H4 (cell line): Measurements from ENCODE around the gene ARHGAP32. TPM values are rescaled to one million over a fixed set of nuclear protein-coding genes. Genes with fewer than 3 reads are reported as not detected.

Source experiments
- DNase-seq: peaks from one replicate; pipeline ENCODE4 v3.0.0-alpha.2; 2015; ENCODE audit warnings: low spot score
- total RNA-seq: library from RNA; depleted of rRNA; stranded (reverse); fragments of >200 nt; shearing (Covaris generic); gene quantifications from 2 replicates; pipeline ENCODE4 v1.2.3, GENCODE V29; 2014; rRNA removed

Gene ARHGAP32
- total RNA-seq = 4.8 and 5.1 TPM in 2 replicates

GRCh38 chr11:129192150-129192549, at the start of gene ARHGAP32:
Gene ARHGAP32, minus strand, starts transcription at chr11:129192325. Its CDS starts 127 bp downstream, at chr11:129192198.
- peak; percentile 43 for DNase-seq

- DNase-seq = no peak
Measured at GRCh38 chr11:129239207-129239606, 47.1 kb upstream of the ARHGAP32 start.

DNA sequence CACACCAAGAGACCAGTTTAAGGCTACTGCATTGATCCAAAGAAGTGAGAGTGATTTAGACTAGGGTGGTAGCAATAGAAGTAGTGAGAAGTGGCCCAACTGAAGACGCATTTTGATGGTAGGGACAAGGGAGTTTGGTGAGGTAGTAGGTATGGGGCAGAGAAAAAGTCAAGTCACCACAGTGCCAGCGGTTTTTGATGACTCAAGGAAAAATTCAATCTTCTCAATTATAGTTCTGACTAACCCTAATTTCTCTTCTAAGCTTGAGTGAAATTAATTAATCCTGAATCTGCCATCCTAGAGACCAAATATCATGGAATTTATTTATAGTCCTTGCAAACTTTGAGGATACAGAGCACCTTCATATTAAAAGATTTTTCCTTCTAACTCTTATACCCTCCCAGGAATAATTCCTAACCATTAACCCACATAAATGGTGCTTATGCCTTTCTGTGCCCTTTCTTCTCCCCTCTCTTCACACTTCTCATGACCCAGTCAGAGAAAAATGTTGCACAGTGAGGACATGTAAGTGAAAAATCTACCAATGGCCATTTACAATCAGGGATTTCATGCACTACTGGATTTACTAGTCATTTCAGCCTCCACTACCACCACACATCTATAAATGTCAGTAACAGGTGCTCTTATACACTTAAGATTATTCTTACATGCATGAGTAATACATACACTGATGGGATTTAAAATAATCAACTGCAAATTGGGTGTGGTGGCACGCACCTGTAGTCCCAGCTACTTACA, 45.9 kb upstream of the ARHGAP32 start:
- DNase-seq = no peak

- DNase-seq = no peak
Measured at GRCh38 chr11:129237456-129237855, 45.3 kb upstream of the ARHGAP32 start.

GRCh38 chr11:129236850-129237249, 44.7 kb upstream of the ARHGAP32 start:
- DNase-seq = no peak

DNA sequence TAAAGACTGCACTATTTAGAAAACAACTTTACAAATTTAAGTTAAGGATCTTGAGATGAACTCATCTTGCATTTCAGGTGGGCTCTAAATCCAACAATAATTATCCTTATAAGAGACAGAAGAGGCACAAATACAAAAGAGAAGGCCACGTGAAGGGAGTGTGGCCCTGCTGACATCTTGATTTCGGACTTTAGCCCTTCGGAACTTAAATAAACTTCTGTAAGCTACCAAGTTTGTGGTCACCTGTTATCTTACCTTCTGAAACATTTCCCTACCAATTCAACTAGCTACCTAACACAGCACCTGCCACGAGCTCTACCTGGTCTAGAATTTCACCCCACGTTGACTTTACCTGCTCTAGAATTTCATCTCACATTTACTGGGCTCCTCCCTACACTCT, 42.9 kb upstream of the ARHGAP32 start:
- no peak for DNase-seq

DNA sequence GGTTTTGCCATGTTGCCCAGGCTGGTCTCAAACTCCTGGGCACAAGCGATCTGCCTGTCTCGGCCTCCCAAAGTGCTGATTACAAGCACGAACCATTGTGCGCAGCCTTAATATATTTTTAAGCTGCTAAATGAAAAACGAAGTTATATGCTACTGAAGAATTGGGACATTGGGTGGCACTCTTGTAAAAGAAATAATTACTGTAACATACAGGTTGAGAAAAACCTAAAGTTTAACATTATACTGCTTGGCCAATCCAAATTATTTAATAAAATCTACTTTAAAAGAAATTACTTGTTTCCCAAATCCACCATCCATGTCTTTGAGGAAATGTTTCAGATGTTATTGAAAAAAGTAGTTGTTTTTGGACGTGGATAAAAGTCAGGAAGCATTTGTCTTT, 37.9 kb upstream of the ARHGAP32 start:
- DNase-seq = no peak

GRCh38 chr11:129226207-129226798, 34.2 kb upstream of the ARHGAP32 start:
- no peak for DNase-seq

GRCh38 chr11:129225190-129225589, 33.1 kb upstream of the ARHGAP32 start:
- no peak for DNase-seq

DNA sequence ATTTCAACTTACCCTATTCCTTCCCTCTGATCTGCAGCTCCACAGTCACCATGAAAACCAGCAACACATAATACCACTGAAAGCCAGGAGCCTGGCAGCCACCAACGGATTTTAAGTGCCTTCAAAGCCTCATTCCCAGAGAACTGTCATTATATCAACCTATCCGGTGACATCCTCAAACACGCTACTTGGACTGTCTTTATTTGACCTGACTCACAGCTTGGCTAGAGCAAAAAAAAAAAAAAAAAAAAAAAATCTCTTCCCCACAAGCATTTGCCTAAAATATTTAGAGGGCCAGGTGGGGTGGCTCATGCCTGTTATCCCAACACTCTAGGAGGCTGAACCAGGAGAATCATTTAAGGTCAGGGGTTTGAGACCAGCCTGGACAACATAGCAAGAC, 32.4 kb upstream of the ARHGAP32 start:
- no peak for DNase-seq

- DNase-seq = no peak
Measured at GRCh38 chr11:129223701-129224149, 31.6 kb upstream of the ARHGAP32 start.

DNA sequence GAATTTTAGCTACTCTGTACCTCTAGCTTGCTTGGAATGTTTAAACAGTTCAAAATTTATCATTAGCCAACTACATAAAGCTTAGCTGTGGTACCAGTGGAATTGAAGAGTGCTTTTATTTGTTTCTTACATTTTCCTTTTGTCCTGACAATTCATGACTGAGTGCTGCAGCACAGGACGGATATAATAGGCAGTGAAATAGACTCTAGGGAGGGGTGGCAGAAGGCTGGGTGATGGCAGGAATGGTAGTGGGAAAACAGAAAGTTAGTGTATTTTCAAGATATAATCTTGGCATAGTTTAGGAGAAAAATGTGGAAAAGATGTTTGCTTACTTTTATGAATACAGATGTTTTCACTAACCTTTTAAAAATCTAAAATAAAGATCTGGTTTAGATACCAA, 31.1 kb upstream of the ARHGAP32 start:
- no peak for DNase-seq

DNA sequence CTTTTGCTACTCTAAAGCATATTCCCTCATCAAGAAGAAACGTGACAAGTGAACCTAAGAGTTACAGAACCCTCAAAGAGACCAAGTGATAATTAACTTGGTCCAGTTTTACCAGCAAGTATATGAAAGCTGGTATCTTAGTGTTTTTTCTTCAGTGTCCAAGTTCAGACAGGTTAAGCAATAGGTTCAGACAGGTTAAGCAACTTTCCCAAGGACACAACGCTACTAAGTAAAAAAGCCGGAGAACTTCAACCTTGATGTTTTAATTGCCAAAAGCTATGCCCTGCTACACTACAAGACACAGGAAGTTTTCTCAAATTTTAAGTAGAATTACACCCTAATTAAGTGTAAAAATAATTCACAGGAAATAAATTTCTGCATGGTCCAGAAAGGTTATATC, 30.0 kb upstream of the ARHGAP32 start:
- no peak for DNase-seq

DNA sequence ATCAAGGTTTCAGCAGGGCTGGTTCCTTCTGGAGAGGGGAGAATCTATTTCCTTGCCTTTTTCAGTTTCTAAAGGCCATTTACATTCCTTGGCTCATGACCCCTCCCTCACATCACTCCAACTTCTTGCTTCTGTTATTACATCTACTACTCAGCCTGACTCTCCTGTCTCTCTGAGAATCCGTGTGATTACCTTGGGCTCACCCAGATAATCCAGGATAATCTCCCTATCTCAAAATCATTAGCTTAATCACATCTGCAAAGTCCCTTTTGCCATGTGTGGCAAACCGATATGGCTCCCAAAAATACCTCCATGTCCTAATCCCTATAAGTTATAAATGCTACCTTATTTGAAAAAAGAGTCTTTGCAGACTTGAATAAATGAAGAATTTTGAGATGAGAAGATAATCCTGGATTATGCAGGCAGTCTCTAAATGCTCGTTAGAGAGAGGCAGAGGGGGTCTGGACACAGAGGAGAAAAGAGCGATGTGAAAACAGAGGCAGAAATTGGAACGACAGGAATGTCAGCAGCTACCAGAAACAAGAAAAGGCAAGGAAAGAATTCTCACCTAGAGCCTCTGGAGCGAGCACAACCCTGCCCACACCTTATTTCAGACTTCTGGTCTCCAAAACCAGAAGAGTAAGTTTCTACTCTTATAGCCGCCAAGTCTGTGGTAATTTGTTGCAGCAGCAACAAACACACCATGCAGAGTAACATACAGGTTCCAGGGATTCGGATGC, 23.6 kb upstream of the ARHGAP32 start:
- DNase-seq = no peak

DNA sequence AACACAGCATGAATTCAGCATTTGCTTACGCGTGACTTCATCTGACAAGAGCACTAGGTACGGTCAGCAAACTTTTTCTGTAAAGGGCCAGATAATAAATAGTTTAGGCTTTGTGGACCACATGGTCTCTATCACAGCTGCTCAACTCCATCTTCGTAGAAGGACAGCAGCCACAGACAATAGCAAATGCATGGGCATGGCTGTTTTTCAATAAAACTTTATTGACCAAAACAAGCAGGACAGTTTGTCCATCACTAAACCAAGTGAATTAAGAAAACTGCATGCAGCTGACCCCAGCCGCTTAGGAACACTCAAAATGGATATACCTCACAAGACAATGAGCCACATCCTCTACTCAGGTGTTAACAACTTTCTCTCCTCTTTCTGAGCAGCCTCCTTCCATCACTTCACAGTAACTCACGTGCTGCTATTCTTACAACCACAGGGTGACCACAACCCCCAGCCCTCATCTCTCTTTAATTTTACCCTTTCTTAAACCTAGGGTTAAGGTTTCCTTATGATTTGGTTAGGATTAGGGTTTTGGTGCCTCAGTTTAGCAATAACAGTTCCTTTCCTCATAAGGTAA, 22.7 kb upstream of the ARHGAP32 start:
- DNase-seq = no peak

- no peak for DNase-seq
Measured at GRCh38 chr11:129213261-129213660, 21.1 kb upstream of the ARHGAP32 start.

DNA sequence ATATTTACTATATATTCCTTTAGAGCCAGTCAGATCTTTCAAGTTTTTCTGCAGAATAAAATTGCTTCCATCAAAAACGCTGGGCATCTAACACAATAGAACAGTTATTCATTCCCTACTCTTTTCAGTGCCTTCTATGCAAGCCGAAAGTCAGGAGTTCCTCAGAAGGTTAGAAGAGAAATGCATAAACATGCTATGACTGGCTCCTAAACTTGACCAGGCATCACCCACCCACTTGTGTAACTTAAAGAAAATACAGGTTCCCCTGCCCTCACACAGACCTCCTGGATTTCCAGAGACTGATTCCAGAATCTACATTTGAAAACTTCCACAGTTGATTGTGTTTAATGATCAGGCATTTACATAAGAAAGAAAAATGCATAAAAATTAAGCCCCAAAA, 19.3 kb upstream of the ARHGAP32 start:
- DNase-seq = no peak

- DNase-seq = no peak
Measured at GRCh38 chr11:129210831-129211181, 18.7 kb upstream of the ARHGAP32 start.

GRCh38 chr11:129209891-129210830, 18.0 kb upstream of the ARHGAP32 start:
- no peak for DNase-seq

DNA sequence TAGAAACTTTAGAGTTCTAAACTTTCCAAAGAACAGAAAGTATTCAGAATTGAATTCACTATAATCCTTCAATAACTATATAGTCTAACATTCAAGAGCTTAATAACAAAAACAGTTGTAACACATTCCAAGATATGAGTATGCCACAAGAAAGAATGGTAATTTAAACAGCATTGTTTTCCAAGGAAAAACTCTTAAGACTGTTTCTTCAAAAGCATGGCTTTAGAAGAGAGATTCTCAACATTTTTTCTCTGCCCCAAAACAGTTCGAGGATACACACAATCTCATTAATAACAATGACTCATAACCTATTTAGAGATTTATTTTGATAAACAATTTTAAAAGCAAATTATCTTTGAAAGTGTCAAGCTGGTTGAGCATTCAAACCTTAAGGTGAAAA, 16.7 kb upstream of the ARHGAP32 start:
- DNase-seq = no peak

GRCh38 chr11:129204150-129204838, 12.2 kb upstream of the ARHGAP32 start:
- no peak for DNase-seq
